ENCODE measurements around the gene UGT1A3.

The UGT1A3 gene

GRCh38 chr2:233769260-233769659 is 40.4 kb downstream of the UGT1A3 start:
- no peak for TF ChIP-seq CTCF (IDR thresholded peaks at IDR 0.05; ENCODE audit: insufficient read depth, low read depth, low read length, missing control alignments)
- no peak overlapping the region for H3K4me3 ChIP-seq (ENCODE audit: low read depth, low read length)
- no peak for DNase-seq (ENCODE audit: low read depth)

DNA sequence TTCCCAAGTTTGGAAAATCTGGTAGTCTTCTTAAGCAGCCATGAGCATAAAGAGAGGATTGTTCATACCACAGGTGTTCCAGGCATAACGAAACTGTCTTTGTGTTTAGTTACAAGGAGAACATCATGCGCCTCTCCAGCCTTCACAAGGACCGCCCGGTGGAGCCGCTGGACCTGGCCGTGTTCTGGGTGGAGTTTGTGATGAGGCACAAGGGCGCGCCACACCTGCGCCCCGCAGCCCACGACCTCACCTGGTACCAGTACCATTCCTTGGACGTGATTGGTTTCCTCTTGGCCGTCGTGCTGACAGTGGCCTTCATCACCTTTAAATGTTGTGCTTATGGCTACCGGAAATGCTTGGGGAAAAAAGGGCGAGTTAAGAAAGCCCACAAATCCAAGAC is 43.3 kb downstream of the UGT1A3 start:
- H3K4me3 ChIP-seq (ENCODE audit: low read depth, low read length): no peak overlapping the region
- DNase-seq (ENCODE audit: low read depth): no peak
- no peak for TF ChIP-seq CTCF (IDR thresholded peaks at IDR 0.05; ENCODE audit: insufficient read depth, low read depth, low read length, missing control alignments)

GRCh38 chr2:233772583-233772982 is 43.7 kb downstream of the UGT1A3 start:
- no peak for DNase-seq (ENCODE audit: low read depth)
- TF ChIP-seq CTCF (IDR thresholded peaks at IDR 0.05; ENCODE audit: insufficient read depth, low read depth, low read length, missing control alignments): no peak
- no peak overlapping the region for H3K4me3 ChIP-seq (ENCODE audit: low read depth, low read length)

DNA sequence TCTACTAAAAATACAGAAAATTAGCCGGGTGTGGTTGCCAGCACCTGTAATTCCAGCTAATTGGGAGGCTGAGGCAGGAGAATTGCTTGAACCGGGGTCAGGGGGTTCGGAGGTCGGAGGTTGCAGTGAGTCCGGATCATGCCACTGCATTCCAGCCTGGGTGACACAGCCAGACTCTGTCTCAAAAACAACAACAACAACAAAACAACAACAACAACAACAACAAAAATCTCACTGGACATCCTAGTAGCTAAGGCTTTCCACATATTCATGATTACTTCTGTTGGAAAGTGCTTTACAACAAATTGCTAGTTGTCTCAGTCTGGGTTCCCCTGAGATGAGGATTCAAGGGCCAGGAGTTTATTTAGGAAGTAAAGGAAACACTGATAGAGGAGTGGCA is 45.0 kb downstream of the UGT1A3 start:
- no peak for TF ChIP-seq CTCF (IDR thresholded peaks at IDR 0.05; ENCODE audit: insufficient read depth, low read depth, low read length, missing control alignments)
- no peak for DNase-seq (ENCODE audit: low read depth)
- H3K4me3 ChIP-seq (ENCODE audit: low read depth, low read length): no peak overlapping the region

GRCh38 chr2:233775414-233775813 is 46.6 kb downstream of the UGT1A3 start:
- TF ChIP-seq CTCF (IDR thresholded peaks at IDR 0.05; ENCODE audit: insufficient read depth, low read depth, low read length, missing control alignments): no peak
- no peak for DNase-seq (ENCODE audit: low read depth)
- H3K4me3 ChIP-seq (ENCODE audit: low read depth, low read length): no peak overlapping the region

- no peak for DNase-seq (ENCODE audit: low read depth)
- no peak for TF ChIP-seq CTCF (IDR thresholded peaks at IDR 0.05; ENCODE audit: insufficient read depth, low read depth, low read length, missing control alignments)
These were observed 49.2 kb downstream of the UGT1A3 start, which contains the start of gene MROH2A for GRCh38 chr2:233778030-233778429. TSS of gene MROH2A (plus strand) at chr2:233778330. CDS start at chr2:233779359, 1,029 bp downstream.

DNA sequence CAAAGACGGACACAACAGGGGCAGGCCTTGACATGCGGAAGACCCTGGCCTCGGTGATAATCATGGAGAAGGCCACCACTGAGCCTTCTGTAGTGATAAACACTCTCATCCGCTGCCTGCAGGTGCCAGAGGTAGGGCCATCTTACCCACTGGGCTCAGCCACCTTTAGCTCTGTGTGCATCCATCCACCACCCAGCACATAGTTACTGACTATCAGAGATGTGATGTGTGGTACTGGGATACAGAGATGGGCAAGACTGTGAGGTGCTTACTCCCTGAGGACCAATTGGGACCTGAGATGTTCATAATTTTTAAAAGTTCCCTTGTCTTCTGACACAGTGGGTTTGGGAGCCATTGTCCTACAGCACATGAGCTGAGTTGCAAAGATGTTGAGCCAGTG is 50.9 kb downstream of the UGT1A3 start:
- no peak for TF ChIP-seq CTCF (IDR thresholded peaks at IDR 0.05; ENCODE audit: insufficient read depth, low read depth, low read length, missing control alignments)
- DNase-seq (ENCODE audit: low read depth): no peak
- H3K4me3 ChIP-seq (ENCODE audit: low read depth, low read length): no peak overlapping the region

More at GRCh38 chr2:233778030-233778429, 49.2 kb downstream of the UGT1A3 start, which contains the start of gene MROH2A:
- H3K4me3 ChIP-seq (ENCODE audit: low read depth, low read length): no peak within 1 kb of the TSS
